Calu3 (cell line): ENCODE data around the gene MRLN. TPM values are rescaled to one million over a fixed set of nuclear protein-coding genes. Genes with fewer than 3 reads are reported as not detected.

Experiments used
- BruUV-seq: library from RNA; stranded (reverse); fragments of 400-500 nt; replicated peaks from 2 replicates; lab custom pipeline; 2021; lab: Mats Ljungman, UMichigan
- CTCF ChIA-PET: fragments of 300-600 bp; sonication (Branson Sonifier 250); formaldehyde crosslinking; loops from one replicate; lab custom pipeline; 2022; ENCODE audit warnings: antibody characterized with exemption; lab: Charles Lee
- DNase-seq: peaks from one replicate; pipeline ENCODE4 v3.0.0; 2022
- H3K27ac Mint-ChIP-seq: one replicate; pipeline ENCODE4 v1.8.0; 2022; ENCODE audit warnings: mixed read lengths; ENCODE audit not compliant: unreplicated experiment
- H3K27me3 Mint-ChIP-seq: one replicate; pipeline ENCODE4 v1.8.0; 2022; ENCODE audit warnings: mixed read lengths; ENCODE audit not compliant: unreplicated experiment
- H3K36me3 Mint-ChIP-seq: one replicate; pipeline ENCODE4 v1.8.0; 2022; ENCODE audit warnings: mild to moderate bottlenecking, moderate library complexity, mixed read lengths; ENCODE audit not compliant: insufficient read depth, unreplicated experiment
- H3K4me1 Mint-ChIP-seq: one replicate; pipeline ENCODE4 v1.8.0; 2022; ENCODE audit warnings: mild to moderate bottlenecking, low read depth, mixed read lengths; ENCODE audit not compliant: unreplicated experiment
- H3K4me3 Mint-ChIP-seq: one replicate; pipeline ENCODE4 v1.8.0; 2022; ENCODE audit warnings: mild to moderate bottlenecking, low read depth, moderate library complexity, mixed read lengths; ENCODE audit not compliant: unreplicated experiment
- H3K9me3 Mint-ChIP-seq: one replicate; pipeline ENCODE4 v1.8.0; 2022; ENCODE audit warnings: low read depth, mixed read lengths; ENCODE audit not compliant: unreplicated experiment
- intact Hi-C: fragments of 100-400 bp; cut with micrococcal nuclease; formaldehyde crosslinking; loops from one replicate; pipeline ENCODE4 v1.10.0; 2022; ENCODE audit not compliant: unreplicated experiment
- total RNA-seq: library from RNA; stranded (reverse); gene quantifications from 2 replicates; pipeline ENCODE4 v1.2.3, GENCODE V29; 2022
- TF ChIP-seq, protein P1 (sequence below): fragments of 200-600 bp; IDR thresholded peaks from one replicate; pipeline ENCODE4 v1.8.0; 2022; ENCODE audit warnings: antibody characterized with exemption; ENCODE audit not compliant: unreplicated experiment

Gene MRLN
- total RNA-seq, 1 experiment from 2014 or later = not detected

DNA sequence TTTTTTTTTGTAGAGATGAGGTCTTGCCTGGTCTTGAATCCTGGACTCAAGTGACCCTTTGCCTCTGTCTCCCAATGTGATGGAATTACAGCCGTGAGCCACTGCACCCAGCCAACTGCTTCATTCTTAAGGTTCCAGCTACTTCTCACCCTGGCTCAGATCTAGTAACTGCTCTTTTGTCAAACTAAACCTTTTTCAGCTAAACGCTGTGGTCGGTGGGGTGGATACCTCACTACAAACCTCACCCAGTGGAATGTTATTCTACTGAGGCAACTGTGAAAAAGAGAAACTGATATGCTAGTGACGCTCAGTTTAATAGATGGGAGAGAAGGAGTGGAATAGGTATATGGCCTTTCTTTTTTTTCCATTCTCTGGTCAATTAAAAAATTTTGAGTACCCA lies 1.7 kb upstream of the MRLN start:
- peaks cover 36% of the 10 kb centered on the region for H3K27me3 Mint-ChIP-seq
- TF ChIP-seq, protein P1, sequence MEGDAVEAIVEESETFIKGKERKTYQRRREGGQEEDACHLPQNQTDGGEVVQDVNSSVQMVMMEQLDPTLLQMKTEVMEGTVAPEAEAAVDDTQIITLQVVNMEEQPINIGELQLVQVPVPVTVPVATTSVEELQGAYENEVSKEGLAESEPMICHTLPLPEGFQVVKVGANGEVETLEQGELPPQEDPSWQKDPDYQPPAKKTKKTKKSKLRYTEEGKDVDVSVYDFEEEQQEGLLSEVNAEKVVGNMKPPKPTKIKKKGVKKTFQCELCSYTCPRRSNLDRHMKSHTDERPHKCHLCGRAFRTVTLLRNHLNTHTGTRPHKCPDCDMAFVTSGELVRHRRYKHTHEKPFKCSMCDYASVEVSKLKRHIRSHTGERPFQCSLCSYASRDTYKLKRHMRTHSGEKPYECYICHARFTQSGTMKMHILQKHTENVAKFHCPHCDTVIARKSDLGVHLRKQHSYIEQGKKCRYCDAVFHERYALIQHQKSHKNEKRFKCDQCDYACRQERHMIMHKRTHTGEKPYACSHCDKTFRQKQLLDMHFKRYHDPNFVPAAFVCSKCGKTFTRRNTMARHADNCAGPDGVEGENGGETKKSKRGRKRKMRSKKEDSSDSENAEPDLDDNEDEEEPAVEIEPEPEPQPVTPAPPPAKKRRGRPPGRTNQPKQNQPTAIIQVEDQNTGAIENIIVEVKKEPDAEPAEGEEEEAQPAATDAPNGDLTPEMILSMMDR = no peak
- CTCF ChIA-PET = no interaction called here
- H3K27ac Mint-ChIP-seq = no peak overlapping the region
- no TSS peak for BruUV-seq
- no peaks in the 10 kb centered on the region for H3K4me1 Mint-ChIP-seq
- intact Hi-C loops = no loop called here
- H3K9me3 Mint-ChIP-seq = no peaks in the 10 kb centered on the region
- H3K36me3 Mint-ChIP-seq = no peaks in the 10 kb centered on the region
- no peak for DNase-seq
- no peak overlapping the region for H3K4me3 Mint-ChIP-seq

DNA sequence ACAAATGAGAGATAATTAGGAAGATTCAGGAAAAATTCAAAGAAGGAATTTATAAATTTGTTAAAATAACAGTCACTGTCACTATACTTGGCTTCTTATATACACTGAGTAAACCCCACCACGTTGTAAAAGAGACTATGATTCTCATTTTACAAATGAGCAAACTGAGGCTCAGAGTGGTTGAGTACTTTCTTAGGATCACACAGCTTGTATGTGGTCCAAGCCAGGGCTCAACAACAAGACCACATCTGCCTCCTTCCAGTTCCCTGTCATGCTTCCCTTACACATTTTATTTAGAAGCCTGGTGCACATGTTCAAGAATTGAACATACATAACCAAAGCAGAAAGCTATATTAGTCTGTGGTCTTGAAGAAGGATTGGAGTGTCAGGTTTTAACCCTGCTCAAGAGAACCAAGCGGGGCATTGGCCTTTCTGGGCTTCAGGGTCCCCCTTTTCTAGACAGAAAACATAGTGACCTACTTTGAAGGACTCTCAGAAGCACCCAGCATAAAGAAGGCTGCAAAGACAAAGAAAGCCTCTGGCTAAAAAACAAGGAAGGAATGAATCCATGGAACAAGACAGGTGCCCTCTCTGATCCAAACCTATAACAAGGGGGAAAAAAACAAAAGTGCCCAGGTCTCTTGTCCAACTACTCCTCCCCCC lies 846 bp downstream of the MRLN start:
- DNase-seq = no peak
- H3K27ac Mint-ChIP-seq = no peak overlapping the region
- CTCF ChIA-PET = no interaction called here
- H3K27me3 Mint-ChIP-seq = peaks cover 47% of the 10 kb centered on the region
- no peak overlapping the region for H3K4me3 Mint-ChIP-seq
- intact Hi-C loops = no loop called here
- H3K9me3 Mint-ChIP-seq = no peaks in the 10 kb centered on the region
- TF ChIP-seq, protein P1 = no peak
- H3K4me1 Mint-ChIP-seq = no peaks in the 10 kb centered on the region
- no peaks in the 10 kb centered on the region for H3K36me3 Mint-ChIP-seq
- no TSS peak for BruUV-seq

DNA sequence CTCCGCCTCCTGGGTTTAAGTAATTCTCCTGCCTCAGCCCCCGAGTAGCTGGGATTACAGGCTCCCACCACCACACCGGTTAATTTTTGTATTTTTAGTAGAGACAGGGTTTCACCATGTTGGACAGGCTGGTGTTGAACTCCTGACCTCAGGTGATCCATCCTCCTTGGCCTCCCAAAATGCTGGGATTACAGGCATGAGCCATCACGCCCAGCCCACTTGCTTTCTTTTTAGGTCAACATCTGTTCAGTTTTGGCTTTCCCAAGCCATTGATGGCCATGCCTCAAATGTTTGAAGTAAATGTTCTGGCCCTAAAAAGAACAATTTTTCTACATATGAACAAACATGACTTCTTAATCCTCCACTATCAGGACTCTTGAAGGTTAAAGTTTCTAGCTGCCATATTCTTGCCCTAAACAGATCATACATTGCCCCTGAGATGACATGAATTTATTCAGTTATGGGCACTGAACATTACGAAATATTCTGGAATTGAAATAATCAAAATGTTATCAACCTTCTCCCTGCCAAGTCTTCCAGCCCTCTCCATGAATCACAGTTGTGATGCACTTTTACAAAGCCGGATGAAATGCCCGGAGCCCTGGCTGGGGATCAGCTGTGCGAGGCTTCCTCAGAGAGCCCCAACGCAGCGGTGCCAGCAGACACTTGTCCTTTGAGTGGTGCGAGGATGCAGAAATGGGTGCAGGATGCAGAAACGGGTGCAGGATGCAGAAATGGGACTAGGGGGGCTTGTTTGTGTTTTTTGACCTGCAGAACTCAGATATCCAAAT lies 2.9 kb downstream of the MRLN start:
- no peaks in the 10 kb centered on the region for H3K4me1 Mint-ChIP-seq
- intact Hi-C loops = no loop called here
- no peaks in the 10 kb centered on the region for H3K36me3 Mint-ChIP-seq
- no peak overlapping the region for H3K27ac Mint-ChIP-seq
- TF ChIP-seq, protein P1 = no peak
- CTCF ChIA-PET = no interaction called here
- H3K4me3 Mint-ChIP-seq = no peak overlapping the region
- no TSS peak for BruUV-seq
- no peak for DNase-seq
- H3K27me3 Mint-ChIP-seq = peaks cover 47% of the 10 kb centered on the region
- H3K9me3 Mint-ChIP-seq = no peaks in the 10 kb centered on the region

DNA sequence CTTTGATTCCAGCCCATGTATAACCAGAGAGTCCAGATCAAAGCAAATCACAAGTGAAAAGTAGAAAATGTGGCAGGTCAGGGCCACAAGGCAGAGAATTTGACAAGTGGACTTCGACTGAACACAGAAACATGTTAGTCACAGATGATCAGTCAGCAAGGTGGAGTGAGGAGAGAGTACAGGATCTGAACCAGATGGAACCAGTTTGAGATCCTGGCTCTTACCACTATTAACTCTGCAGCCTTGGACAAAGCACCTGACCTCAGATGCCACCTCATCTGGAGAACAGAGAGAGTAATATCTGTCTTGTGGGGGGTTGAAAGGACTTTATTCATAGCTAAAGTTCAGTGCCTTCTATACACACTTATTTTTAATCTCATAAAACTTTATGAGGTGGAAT lies 4.4 kb downstream of the MRLN start:
- CTCF ChIA-PET = no interaction called here
- Mint-ChIP-seq H3K27ac (no peak overlapping the region), H3K9me3 (no peaks in the 10 kb centered on the region), H3K4me3 (no peak overlapping the region), H3K4me1 (no peaks in the 10 kb centered on the region), H3K36me3 (no peaks in the 10 kb centered on the region), H3K27me3 (peaks cover 46% of the 10 kb centered on the region)
- intact Hi-C loops = no loop called here
- no TSS peak for BruUV-seq
- TF ChIP-seq, protein P1 = no peak
- DNase-seq = no peak
